ENCODE results near the gene LRGUK.

LRGUK gene

DNA sequence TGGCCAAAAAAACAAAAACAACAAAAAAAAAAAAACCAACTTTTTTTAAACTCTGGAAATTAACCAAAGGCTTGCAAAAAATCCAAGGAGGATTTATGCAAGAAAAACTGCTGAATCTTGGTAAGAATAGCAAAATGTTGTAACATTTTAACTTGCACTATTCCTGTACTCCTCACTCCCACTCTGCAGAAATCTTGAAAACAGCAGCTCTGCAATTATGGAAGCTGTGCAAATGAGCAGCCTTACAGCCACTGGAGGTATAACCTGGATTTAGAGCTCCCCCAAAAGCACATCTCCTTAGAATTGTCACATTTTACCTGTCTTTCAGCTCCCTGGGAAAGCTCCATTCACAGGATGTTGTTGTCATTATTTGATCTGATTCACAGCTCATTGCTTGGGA, 41.8 kb upstream of the LRGUK start:
- Histone ChIP-seq H3K27me3 (replicated peaks; ENCODE audit: insufficient read depth, low read length) (no peaks in the 10 kb centered on the region), H3K9ac (ENCODE audit: low read length) (no peak overlapping the region), H3F3A (ENCODE audit: insufficient read depth, low read length) (no peaks in the 10 kb centered on the region), H3K9me2 (replicated peaks; ENCODE audit: insufficient read depth, low read length) (no peaks in the 10 kb centered on the region), H3K4me2 (ENCODE audit: low read depth, low read length) (no peak overlapping the region), H3K79me2 (ENCODE audit: low read length) (no peaks in the 10 kb centered on the region), H3K9me3 (replicated peaks; ENCODE audit: insufficient read depth, low read length) (no peaks in the 10 kb centered on the region), H3K27ac (ENCODE audit: low read length) (no peak overlapping the region), H4K20me1 (ENCODE audit: insufficient read depth, low read length) (no peaks in the 10 kb centered on the region), H3K36me3 (replicated peaks; ENCODE audit: insufficient read depth, low read length) (no peaks in the 10 kb centered on the region), H3K4me1 (ENCODE audit: low read length) (peaks cover 28% of the 10 kb centered on the region), H2AFZ (ENCODE audit: low read length) (no peak overlapping the region), H3K4me3 (ENCODE audit: low read length) (no peak overlapping the region)
- TF ChIP-seq, protein P1, sequence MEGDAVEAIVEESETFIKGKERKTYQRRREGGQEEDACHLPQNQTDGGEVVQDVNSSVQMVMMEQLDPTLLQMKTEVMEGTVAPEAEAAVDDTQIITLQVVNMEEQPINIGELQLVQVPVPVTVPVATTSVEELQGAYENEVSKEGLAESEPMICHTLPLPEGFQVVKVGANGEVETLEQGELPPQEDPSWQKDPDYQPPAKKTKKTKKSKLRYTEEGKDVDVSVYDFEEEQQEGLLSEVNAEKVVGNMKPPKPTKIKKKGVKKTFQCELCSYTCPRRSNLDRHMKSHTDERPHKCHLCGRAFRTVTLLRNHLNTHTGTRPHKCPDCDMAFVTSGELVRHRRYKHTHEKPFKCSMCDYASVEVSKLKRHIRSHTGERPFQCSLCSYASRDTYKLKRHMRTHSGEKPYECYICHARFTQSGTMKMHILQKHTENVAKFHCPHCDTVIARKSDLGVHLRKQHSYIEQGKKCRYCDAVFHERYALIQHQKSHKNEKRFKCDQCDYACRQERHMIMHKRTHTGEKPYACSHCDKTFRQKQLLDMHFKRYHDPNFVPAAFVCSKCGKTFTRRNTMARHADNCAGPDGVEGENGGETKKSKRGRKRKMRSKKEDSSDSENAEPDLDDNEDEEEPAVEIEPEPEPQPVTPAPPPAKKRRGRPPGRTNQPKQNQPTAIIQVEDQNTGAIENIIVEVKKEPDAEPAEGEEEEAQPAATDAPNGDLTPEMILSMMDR (IDR thresholded peaks at IDR 0.05; ENCODE audit: low read length) = no peak
- TF ChIP-seq EZH2phosphoT487 (IDR thresholded peaks at IDR 0.05; ENCODE audit: low read length) = no peak
- no peak for TF ChIP-seq EZH2 (optimal IDR thresholded peaks at IDR 0.05; ENCODE audit: low read depth, low read length)
- DNase-seq = no peak

DNA sequence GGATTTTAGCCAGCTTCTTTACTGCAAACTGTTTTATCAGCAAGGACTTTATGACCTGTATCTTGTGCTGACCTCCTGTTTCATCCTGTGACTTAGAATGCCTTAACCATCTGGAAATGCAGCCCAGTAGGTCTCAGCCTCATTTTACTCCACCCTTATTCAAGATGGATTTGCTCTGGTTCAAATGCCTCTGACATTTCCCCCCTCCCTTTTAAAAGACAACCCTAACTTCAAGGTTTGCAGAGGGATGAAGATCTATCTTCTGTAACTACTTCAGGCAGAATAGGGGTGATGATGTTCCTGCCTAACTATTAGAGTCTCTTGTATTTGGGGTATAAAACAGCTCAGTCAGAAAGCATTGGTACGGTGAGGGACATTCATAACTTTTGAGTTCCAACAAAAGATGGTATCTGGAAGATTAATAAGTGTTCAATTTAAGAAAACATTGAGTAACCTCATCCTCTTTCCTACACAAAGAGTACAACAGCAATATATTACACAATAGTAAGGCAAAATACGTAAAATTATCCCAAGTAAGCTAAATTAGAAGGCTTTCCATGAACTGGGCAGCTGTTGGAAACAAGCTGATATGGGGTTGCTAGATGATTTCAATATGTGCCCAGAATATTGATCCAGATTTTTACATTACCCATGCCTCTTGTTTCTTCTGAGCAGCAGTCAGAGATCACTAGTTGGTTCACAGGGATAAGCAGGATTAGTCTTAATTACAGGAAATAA, 40.0 kb upstream of the LRGUK start:
- no peak for TF ChIP-seq EZH2phosphoT487 (IDR thresholded peaks at IDR 0.05; ENCODE audit: low read length)
- TF ChIP-seq, protein P1 (IDR thresholded peaks at IDR 0.05; ENCODE audit: low read length) = no peak
- no peak for TF ChIP-seq EZH2 (optimal IDR thresholded peaks at IDR 0.05; ENCODE audit: low read depth, low read length)
- Histone ChIP-seq H2AFZ (ENCODE audit: low read length) (no peak overlapping the region), H3K4me1 (ENCODE audit: low read length) (peaks cover 28% of the 10 kb centered on the region), H3K27ac (ENCODE audit: low read length) (no peak overlapping the region), H3K4me2 (ENCODE audit: low read depth, low read length) (no peak overlapping the region), H3K9ac (ENCODE audit: low read length) (no peak overlapping the region), H4K20me1 (ENCODE audit: insufficient read depth, low read length) (no peaks in the 10 kb centered on the region), H3F3A (ENCODE audit: insufficient read depth, low read length) (no peaks in the 10 kb centered on the region), H3K4me3 (ENCODE audit: low read length) (no peak overlapping the region), H3K27me3 (replicated peaks; ENCODE audit: insufficient read depth, low read length) (no peaks in the 10 kb centered on the region), H3K9me2 (replicated peaks; ENCODE audit: insufficient read depth, low read length) (no peaks in the 10 kb centered on the region), H3K9me3 (replicated peaks; ENCODE audit: insufficient read depth, low read length) (no peaks in the 10 kb centered on the region), H3K36me3 (replicated peaks; ENCODE audit: insufficient read depth, low read length) (no peaks in the 10 kb centered on the region), H3K79me2 (ENCODE audit: low read length) (no peaks in the 10 kb centered on the region)
- DNase-seq = no peak

DNA sequence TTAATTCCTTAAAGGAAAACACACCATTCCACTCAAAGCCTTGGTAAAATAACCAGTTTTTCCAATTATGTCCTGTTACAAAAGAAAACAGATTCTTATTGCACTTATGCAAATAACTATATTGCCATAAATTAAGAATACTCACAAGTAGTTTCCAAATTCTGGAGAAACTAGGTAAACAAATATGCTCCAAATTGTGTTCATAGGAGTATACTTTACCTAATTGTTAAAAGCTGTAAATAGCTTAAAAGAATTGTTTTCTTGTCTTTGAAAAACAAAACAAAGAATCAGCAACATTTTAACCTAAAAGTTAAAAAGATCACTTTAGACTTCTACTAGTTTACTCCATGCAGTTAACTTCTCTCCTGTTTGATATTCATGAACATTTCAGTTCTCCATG, 38.9 kb upstream of the LRGUK start:
- Histone ChIP-seq H4K20me1 (ENCODE audit: insufficient read depth, low read length) (no peaks in the 10 kb centered on the region), H3K36me3 (replicated peaks; ENCODE audit: insufficient read depth, low read length) (no peaks in the 10 kb centered on the region), H3K9ac (ENCODE audit: low read length) (no peak overlapping the region), H3K27ac (ENCODE audit: low read length) (no peak overlapping the region), H3F3A (ENCODE audit: insufficient read depth, low read length) (no peaks in the 10 kb centered on the region), H2AFZ (ENCODE audit: low read length) (no peak overlapping the region), H3K4me1 (ENCODE audit: low read length) (peaks cover 28% of the 10 kb centered on the region), H3K9me3 (replicated peaks; ENCODE audit: insufficient read depth, low read length) (no peaks in the 10 kb centered on the region), H3K79me2 (ENCODE audit: low read length) (no peaks in the 10 kb centered on the region), H3K4me3 (ENCODE audit: low read length) (no peak overlapping the region), H3K9me2 (replicated peaks; ENCODE audit: insufficient read depth, low read length) (no peaks in the 10 kb centered on the region), H3K27me3 (replicated peaks; ENCODE audit: insufficient read depth, low read length) (no peaks in the 10 kb centered on the region), H3K4me2 (ENCODE audit: low read depth, low read length) (no peak overlapping the region)
- TF ChIP-seq, protein P1 (IDR thresholded peaks at IDR 0.05; ENCODE audit: low read length) = no peak
- TF ChIP-seq EZH2 (optimal IDR thresholded peaks at IDR 0.05; ENCODE audit: low read depth, low read length) (no peak), EZH2phosphoT487 (IDR thresholded peaks at IDR 0.05; ENCODE audit: low read length) (no peak)
- DNase-seq = no peak
